Upper lobe of left lung (tissue), 4 donors: ENCODE measurements around the gene PDLIM5.
"Not testable (repeated sequence)": the region's sequence is repeated elsewhere in the genome, so short reads cannot be mapped to it uniquely, and the experiment has no call there.

Source experiments
- CTCF ChIP-seq, 6 experiments: fragments of 450-650 bp in 4 of 6; fragments of 200-600 bp in 2 of 6; sonication (generic) in 2 of 6; IDR thresholded peaks; one replicate each; pipeline ENCODE4 v1.5.1; 2016 to 2019; ENCODE audit warnings: antibody characterized with exemption in 6 of 6
- EP300 ChIP-seq, 4 donors: sonication (generic); formaldehyde crosslinking; IDR thresholded peaks; one replicate each; pipeline ENCODE4 v1.5.1; 2017; ENCODE audit warnings: antibody characterized with exemption in 4 of 4, control low read depth in 2 of 4
- POLR2A ChIP-seq, 4 donors: fragments of 450-650 bp; IDR thresholded peaks; one replicate each; pipeline ENCODE4 v1.5.1; 2016 to 2017; ENCODE audit warnings: antibody characterized with exemption in 4 of 4, mild to moderate bottlenecking in 2 of 4

- TF ChIP-seq CTCF, POLR2A, EP300 (IDR thresholded peaks at IDR 0.05): not testable (repeated sequence)
Observed at GRCh38 chr4:94665021-94665420, 213.3 kb downstream of the PDLIM5 start.
